Body of pancreas (tissue), 4 donors: ENCODE data around the gene IGSF10. TPM values are rescaled to one million over a fixed set of nuclear protein-coding genes. Genes with fewer than 3 reads are reported as not detected.

ENCODE experiments used
- ATAC-seq: fragments of 150-250 bp; one replicate; pipeline ENCODE4 v1.9.1; 2016
- DNase-seq, 4 donors: peaks; one replicate each; pipeline ENCODE4 v3.0.0-alpha.2; 2019
- H3K27ac ChIP-seq, 4 donors: fragments of 200-600 bp; sonication (generic); 1 replicate in 3 of 4; 2 replicates in 1 of 4; pipeline versions ENCODE4 v1.5.1 to v1.6.1; 2016 to 2019; ENCODE audit warnings: mild to moderate bottlenecking in 1 of 4, mixed read lengths in 1 of 4, moderate library complexity in 1 of 4
- H3K27me3 ChIP-seq, 2 donors: fragments of 200-600 bp; sonication (generic); one replicate each; pipeline ENCODE4 v1.6.0; 2016; ENCODE audit warnings: mild to moderate bottlenecking in 1 of 2
- H3K36me3 ChIP-seq, 2 donors: fragments of 200-600 bp; sonication (generic); replicated peaks in 1 of 2; 2 replicates each; pipeline ENCODE4 v1.5.1; 2016; ENCODE audit warnings: low read depth in 2 of 2; ENCODE audit not compliant: insufficient read depth in 1 of 2
- H3K4me1 ChIP-seq: fragments of 200-600 bp; sonication (generic); one replicate; pipeline ENCODE4 v1.6.0; 2016
- H3K4me3 ChIP-seq, 2 donors: fragments of 200-600 bp; sonication (generic); 1 replicate in 1 of 2; 2 replicates in 1 of 2; pipeline ENCODE4 v1.5.1; 2016 to 2019
- H3K9me3 ChIP-seq, 3 donors: fragments of 200-600 bp; sonication (generic); 1 replicate in 2 of 3; 2 replicates in 1 of 3; pipeline ENCODE4 v1.5.1; 2016
- CTCF ChIP-seq, 7 experiments: fragments of 450-650 bp in 4 of 7; fragments of 200-600 bp in 3 of 7; sonication (generic) in 3 of 7; IDR thresholded peaks; one replicate each; pipeline ENCODE4 v1.5.1; 2016 to 2019; ENCODE audit warnings: antibody characterized with exemption in 7 of 7
- POLR2A ChIP-seq, 3 donors: fragments of 450-650 bp; IDR thresholded peaks; one replicate each; pipeline ENCODE4 v1.6.1; 2016; ENCODE audit warnings: antibody characterized with exemption in 3 of 3, mild to moderate bottlenecking in 2 of 3
- WGBS, 2 donors: methylation state at CpG; one replicate each; pipeline ENCODE4 v1.1.5; 2017; 5-methylcytosine and 5-hydroxymethylcytosine counted together
- intact Hi-C: fragments of 100-400 bp; cut with DNase I; formaldehyde crosslinking; loops from one replicate; pipeline ENCODE4 v1.15.1; 2023
- total RNA-seq, 2 donors: library from RNA; depleted of rRNA; stranded (reverse); fragments of >200 nt; gene quantifications; one replicate each; pipeline ENCODE4 v1.1.0, GENCODE V29; 2016

The IGSF10 gene
- total RNA-seq, 2 donors from 2014 or later, result 0.99 to 1.0 TPM

- 82 to 90% methylated on average over 1 of the region's 1 CpG for WGBS, 2 donors
- no peaks in the 10 kb centered on the region for H3K9me3 ChIP-seq
- intact Hi-C loops, result no loop called here
- no peaks in the 10 kb centered on the region for H3K36me3 ChIP-seq
- no peak for TF ChIP-seq POLR2A (IDR thresholded peaks at IDR 0.05)
- no peak for TF ChIP-seq CTCF (IDR thresholded peaks at IDR 0.05)
- ATAC-seq (no peak), DNase-seq (no peak)
- no peaks in the 10 kb centered on the region for H3K4me1 ChIP-seq
- no peak overlapping the region for H3K27ac ChIP-seq
- H3K4me3 ChIP-seq, result no peak overlapping the region
- H3K27me3 ChIP-seq, result no peaks in the 10 kb centered on the region
Measured at GRCh38 chr3:151483488-151483887, 22.6 kb upstream of the IGSF10 start.

- Histone ChIP-seq H3K36me3 (no peaks in the 10 kb centered on the region), H3K27ac (no peak overlapping the region), H3K27me3 (no peaks in the 10 kb centered on the region), H3K4me1 (peaks cover 3% of the 10 kb centered on the region), H3K4me3 (no peak overlapping the region), H3K9me3 (no peaks in the 10 kb centered on the region)
- intact Hi-C loops, result no loop called here
- ATAC-seq (no peak), DNase-seq (no peak)
- 78 to 100% methylated on average over 1 to 2 of the region's 2 CpGs for WGBS, 2 donors
- TF ChIP-seq CTCF (IDR thresholded peaks at IDR 0.05) (no peak), POLR2A (IDR thresholded peaks at IDR 0.05) (no peak)
Measured at GRCh38 chr3:151480492-151480891, 19.6 kb upstream of the IGSF10 start.

GRCh38 chr3:151479452-151479851, 18.6 kb upstream of the IGSF10 start:
- intact Hi-C loops, result no loop called here
- no peaks in the 10 kb centered on the region for H3K9me3 ChIP-seq
- no peak overlapping the region for H3K4me3 ChIP-seq
- no peak for DNase-seq
- peaks cover 3% of the 10 kb centered on the region for H3K4me1 ChIP-seq
- TF ChIP-seq POLR2A (IDR thresholded peaks at IDR 0.05) (no peak), CTCF (IDR thresholded peaks at IDR 0.05) (no peak)
- no peaks in the 10 kb centered on the region for H3K36me3 ChIP-seq
- ATAC-seq, result no peak
- WGBS, 2 donors, result 0 to 19% methylated on average over 1 of the region's 1 CpG
- H3K27me3 ChIP-seq, result no peaks in the 10 kb centered on the region
- H3K27ac ChIP-seq, result no peak overlapping the region

- Histone ChIP-seq H3K27ac (no peak overlapping the region), H3K9me3 (no peaks in the 10 kb centered on the region), H3K36me3 (no peaks in the 10 kb centered on the region), H3K27me3 (no peaks in the 10 kb centered on the region), H3K4me1 (peaks cover 3% of the 10 kb centered on the region), H3K4me3 (no peak overlapping the region)
- TF ChIP-seq CTCF (IDR thresholded peaks at IDR 0.05), result no peak
- intact Hi-C loops, result no loop called here
- WGBS, 2 donors, result 44 to 59% methylated on average over 1 of the region's 1 CpG
- DNase-seq (no peak), ATAC-seq (no peak)
Measured at GRCh38 chr3:151478335-151478697, 17.5 kb upstream of the IGSF10 start.

GRCh38 chr3:151477591-151478334, 16.9 kb upstream of the IGSF10 start:
- H3K36me3 ChIP-seq, result no peaks in the 10 kb centered on the region
- H3K4me3 ChIP-seq, result no peak overlapping the region
- ATAC-seq (no peak), DNase-seq (no peak)
- no peak for TF ChIP-seq CTCF (IDR thresholded peaks at IDR 0.05)
- no peak for TF ChIP-seq POLR2A (IDR thresholded peaks at IDR 0.05)
- H3K4me1 ChIP-seq, result peaks cover 3% of the 10 kb centered on the region
- no peak overlapping the region for H3K27ac ChIP-seq
- H3K9me3 ChIP-seq, result no peaks in the 10 kb centered on the region
- no peaks in the 10 kb centered on the region for H3K27me3 ChIP-seq
- WGBS, 2 donors, result 78 to 88% methylated on average over 2 of the region's 2 CpGs
- intact Hi-C loops, result no loop called here
